AG04450 (cell line): ENCODE results near the gene ATL2. TPM values are rescaled to one million over a fixed set of nuclear protein-coding genes. Genes with fewer than 3 reads are reported as not detected.

ENCODE experiments used
- CTCF ChIA-PET: fragments of 300-600, 350-600 bp; formaldehyde crosslinking; extraction: SDS; loops from one replicate; lab custom pipeline; 2022; ENCODE audit warnings: antibody characterized with exemption, inconsistent platforms; lab: Charles Lee
- POLR2A ChIA-PET: fragments of 350-600 bp; formaldehyde crosslinking; extraction: SDS; loops from one replicate; lab custom pipeline; 2021; ENCODE audit warnings: antibody characterized with exemption, inconsistent platforms; lab: Yijun Ruan, JAX
- DNase-seq: peaks from one replicate; pipeline ENCODE4 v3.0.0-alpha.2; 2011; ENCODE audit warnings: low read depth, low spot score
- H3K27ac ChIP-seq: one replicate; pipeline ENCODE4 v1.5.1; 2012; ENCODE audit warnings: low read depth, low read length, control low read depth
- H3K27me3 ChIP-seq: one replicate; pipeline ENCODE4 v1.6.0; 2012; ENCODE audit warnings: low read length; ENCODE audit not compliant: control insufficient read depth, insufficient read depth
- H3K4me3 ChIP-seq: 2 replicates; pipeline ENCODE4 v1.5.1; 2011; ENCODE audit warnings: mild to moderate bottlenecking, low read depth, low read length, control low read depth
- H3K9me3 ChIP-seq: 2 replicates; pipeline ENCODE4 v1.5.1; 2012; ENCODE audit warnings: low read length; ENCODE audit not compliant: control insufficient read depth, insufficient read depth
- CTCF ChIP-seq: IDR thresholded peaks from 2 replicates; pipeline ENCODE4 v1.5.1; 2011; ENCODE audit warnings: low read depth, low read length, control low read depth, inconsistent platforms
- polyA plus RNA-seq: library from polyadenylated mRNA; depleted of rRNA; stranded (reverse); fragments of >200 nt; gene quantifications from 2 replicates; pipeline ENCODE4 v1.2.3, GENCODE V29; 2011

The ATL2 gene
- polyA plus RNA-seq, 1 experiment = 16.1 TPM

DNA sequence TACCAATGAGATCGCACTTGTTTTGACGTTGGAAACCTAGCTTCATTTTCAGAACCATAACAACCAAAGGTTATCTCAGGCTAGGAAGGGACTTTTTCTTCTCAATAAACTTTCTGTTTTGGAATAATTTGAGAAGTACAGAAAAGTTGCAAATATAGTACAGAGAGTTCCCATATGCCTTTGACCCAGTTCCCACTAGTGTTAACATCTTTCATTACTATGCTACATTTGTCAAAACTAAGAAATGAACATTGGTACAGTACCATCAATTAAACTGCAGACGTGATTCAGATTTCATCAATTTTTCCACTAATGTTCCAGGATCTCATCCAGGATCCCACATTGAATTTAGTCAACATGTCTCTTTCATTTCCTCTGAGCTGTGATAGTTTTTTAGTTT is 111.6 kb downstream of the ATL2 start:
- no peak for DNase-seq
- ChIA-PET POLR2A (no interaction called here), CTCF (interaction anchor here (1.3 kb wide), 1 partner anchor 9 kb away, joined by 3 read pairs; no protein-coding TSS in a partner anchor)
- Histone ChIP-seq H3K27ac (no peak overlapping the region), H3K9me3 (peaks cover 3% of the 10 kb centered on the region), H3K4me3 (no peak overlapping the region), H3K27me3 (peaks cover 28% of the 10 kb centered on the region)
- no peak for TF ChIP-seq CTCF

DNA sequence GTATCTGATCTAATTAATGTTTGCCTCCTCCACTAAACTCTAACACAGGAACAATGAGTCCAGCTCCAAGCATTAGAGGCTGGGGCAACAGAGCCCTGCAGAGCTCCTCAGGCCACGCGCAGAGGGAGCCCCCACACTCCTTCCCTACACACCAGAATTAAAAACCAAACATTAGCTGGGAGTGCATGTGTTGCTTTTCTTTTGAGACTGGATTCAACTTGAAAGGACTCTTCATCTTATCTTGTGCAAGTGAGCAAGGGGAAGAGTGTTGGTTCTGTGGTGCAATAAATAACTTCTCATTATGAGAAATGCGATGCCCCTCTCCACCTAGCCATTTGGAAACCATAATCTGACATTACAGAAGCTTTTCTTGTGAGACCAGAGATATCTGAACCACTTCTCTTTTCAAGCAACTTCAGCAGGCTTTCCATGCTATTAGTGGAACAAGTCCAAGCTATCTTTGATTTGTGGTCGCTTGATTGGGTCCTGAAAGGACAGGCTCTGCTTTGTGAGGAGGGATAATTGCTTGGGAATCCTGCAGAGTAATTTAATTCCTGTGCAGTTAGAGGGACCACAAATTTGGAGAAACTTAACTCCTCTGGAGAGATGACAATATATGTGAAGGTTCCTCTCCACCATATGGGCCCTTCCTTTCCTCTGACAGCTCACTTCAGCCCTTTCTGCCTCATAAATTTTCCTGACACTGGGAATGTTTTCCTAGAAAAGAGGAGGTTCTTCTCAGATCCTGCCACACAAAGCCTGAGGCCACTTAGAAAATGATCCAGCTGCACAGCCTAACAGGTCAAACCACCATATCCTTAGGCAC is 112.5 kb downstream of the ATL2 start:
- Histone ChIP-seq H3K27ac (no peak overlapping the region), H3K27me3 (peaks cover 30% of the 10 kb centered on the region), H3K9me3 (peaks cover 3% of the 10 kb centered on the region), H3K4me3 (no peak overlapping the region)
- no peak for TF ChIP-seq CTCF
- DNase-seq = no peak
- CTCF ChIA-PET = no interaction called here
- POLR2A ChIA-PET = no interaction called here

GRCh38 chr2:38263293-38263692 is 113.8 kb downstream of the ATL2 start:
- peaks cover 30% of the 10 kb centered on the region for H3K27me3 ChIP-seq
- ChIA-PET CTCF (no interaction called here), POLR2A (no interaction called here)

DNA sequence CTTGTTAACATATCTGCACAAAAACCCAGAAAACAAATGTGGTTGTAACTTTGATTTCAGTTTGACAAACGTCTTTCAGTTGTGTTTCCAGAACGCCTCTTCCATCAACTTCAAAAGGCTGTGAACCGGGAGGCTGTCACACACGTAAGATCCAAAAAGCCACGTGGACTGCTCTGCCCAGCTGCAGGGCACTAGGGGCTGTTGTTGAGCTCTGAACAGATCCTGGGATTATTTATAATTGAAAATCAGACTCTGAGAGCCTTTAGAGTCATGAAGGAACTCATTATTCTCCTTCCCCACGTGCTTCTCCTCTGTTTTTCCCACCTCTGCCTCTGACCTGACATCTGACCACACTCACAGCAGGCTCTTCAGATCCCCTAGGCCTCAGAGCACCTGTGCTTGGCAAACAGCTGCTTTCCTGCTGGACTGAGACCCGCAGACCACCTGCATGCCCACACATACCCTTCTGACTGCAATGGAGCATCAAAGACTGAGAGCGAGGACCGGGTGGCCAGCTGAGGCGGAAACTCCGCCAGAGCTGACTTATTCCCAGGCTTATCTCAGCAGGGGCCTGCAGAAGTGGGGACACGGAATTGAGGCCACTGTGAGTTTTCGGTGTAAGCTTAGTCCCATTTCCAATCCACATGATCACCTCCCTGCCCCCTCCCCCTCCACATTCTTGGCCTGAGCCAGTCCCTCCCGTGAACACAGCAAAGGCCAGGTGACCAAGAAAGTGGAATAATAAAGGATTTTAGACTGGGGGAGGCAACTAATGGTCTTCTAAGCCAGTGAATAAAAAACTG is 114.8 kb downstream of the ATL2 start:
- Histone ChIP-seq H3K4me3 (no peak overlapping the region), H3K27me3 (peaks cover 30% of the 10 kb centered on the region), H3K9me3 (peaks cover 3% of the 10 kb centered on the region), H3K27ac (no peak overlapping the region)
- no peak for TF ChIP-seq CTCF
- ChIA-PET CTCF (no interaction called here), POLR2A (no interaction called here)
- DNase-seq = no peak

More at GRCh38 chr2:38263293-38263692, 113.8 kb downstream of the ATL2 start:
- TF ChIP-seq CTCF = no peak
- no peak for DNase-seq
- H3K27ac ChIP-seq = no peak overlapping the region
- H3K4me3 ChIP-seq = no peak overlapping the region
- peaks cover 3% of the 10 kb centered on the region for H3K9me3 ChIP-seq
